GM20431 (cell line): Measurements from ENCODE around the gene KCNT1.
"Not testable (repeated sequence)": the region's sequence is repeated elsewhere in the genome, so short reads cannot be mapped to it uniquely, and the experiment has no call there.

ENCODE experiments used
- in situ Hi-C: fragments of 300-500 bp; cut with MseI, MboI; formaldehyde crosslinking; loops from one replicate; pipeline ENCODE4 v1.15.0; 2020; ENCODE audit warnings: low sequenced_read_pairs; ENCODE audit not compliant: unreplicated experiment

KCNT1 gene

GRCh38 chr9:135671591-135672041, 30.4 kb upstream of the KCNT1 start:
- in situ Hi-C loops, result no loop called here

GRCh38 chr9:135672786-135673185, 29.2 kb upstream of the KCNT1 start:
- in situ Hi-C loops, result not testable (repeated sequence)

GRCh38 chr9:135673941-135674340, 28.0 kb upstream of the KCNT1 start:
- in situ Hi-C loops, result no loop called here

GRCh38 chr9:135674977-135675376, 27.0 kb upstream of the KCNT1 start:
- in situ Hi-C loops, result no loop called here

- in situ Hi-C loops, result no loop called here
These were observed 25.1 kb upstream of the KCNT1 start for GRCh38 chr9:135676891-135677290.

GRCh38 chr9:135677641-135678168, 24.3 kb upstream of the KCNT1 start:
- in situ Hi-C loops, result no loop called here

GRCh38 chr9:135678236-135679017, 23.6 kb upstream of the KCNT1 start:
- in situ Hi-C loops, result no loop called here

- in situ Hi-C loops, result no loop called here
These were observed 21.9 kb upstream of the KCNT1 start for GRCh38 chr9:135680056-135680455.

- in situ Hi-C loops, result no loop called here
These were observed 20.8 kb upstream of the KCNT1 start for GRCh38 chr9:135681161-135681560.

- in situ Hi-C loops, result no loop called here
These were observed 18.5 kb upstream of the KCNT1 start for GRCh38 chr9:135683401-135684034.

GRCh38 chr9:135684691-135685090, 17.3 kb upstream of the KCNT1 start:
- in situ Hi-C loops, result no loop called here

- in situ Hi-C loops, result no loop called here
These were observed 14.8 kb upstream of the KCNT1 start for GRCh38 chr9:135687216-135687615.

- in situ Hi-C loops, result no loop called here
These were observed 13.0 kb upstream of the KCNT1 start for GRCh38 chr9:135689011-135689410.

GRCh38 chr9:135690836-135691570, 11.0 kb upstream of the KCNT1 start:
- in situ Hi-C loops, result no loop called here

GRCh38 chr9:135692410-135692809, 9.6 kb upstream of the KCNT1 start:
- in situ Hi-C loops, result no loop called here

- in situ Hi-C loops, result no loop called here
These were observed 8.7 kb upstream of the KCNT1 start for GRCh38 chr9:135693265-135693664.

- in situ Hi-C loops, result no loop called here
These were observed 8.2 kb upstream of the KCNT1 start for GRCh38 chr9:135693771-135694170.

- in situ Hi-C loops, result no loop called here
These were observed 7.6 kb upstream of the KCNT1 start for GRCh38 chr9:135694414-135694813.

GRCh38 chr9:135695036-135695435, 6.9 kb upstream of the KCNT1 start:
- in situ Hi-C loops, result no loop called here

- in situ Hi-C loops, result no loop called here
These were observed 6.3 kb upstream of the KCNT1 start for GRCh38 chr9:135695642-135696041.

- in situ Hi-C loops, result no loop called here
These were observed 5.5 kb upstream of the KCNT1 start for GRCh38 chr9:135696446-135696845.
